ENCODE data around the gene PDZK1IP1.

The PDZK1IP1 gene

DNA sequence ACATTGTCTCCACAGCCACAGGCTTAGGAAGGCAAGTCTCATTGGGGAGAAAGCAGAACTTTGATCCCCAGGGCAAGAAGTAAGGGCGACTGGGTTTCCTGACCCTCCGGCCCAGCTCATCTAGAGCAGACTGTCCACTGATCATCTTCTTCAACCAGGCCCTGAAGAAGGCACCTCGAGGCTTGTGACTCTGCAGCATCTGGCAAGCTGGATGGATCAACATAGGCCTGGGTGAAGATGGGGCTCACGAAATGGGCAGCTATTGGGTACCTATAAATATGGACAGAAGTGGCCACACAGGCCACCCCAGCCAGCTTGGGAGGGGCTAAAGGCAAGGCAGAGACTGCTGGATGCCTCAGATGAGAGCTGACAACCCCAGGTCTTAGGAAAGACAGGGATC lies 29.2 kb upstream of the PDZK1IP1 start:
- Histone ChIP-seq H3K79me2 (no peaks in the 10 kb centered on the region), H3K27ac (no peak overlapping the region), H3K9me3 (ENCODE audit: control insufficient read depth, low read length) (no peaks in the 10 kb centered on the region), H3K4me2 (ENCODE audit: low read length) (no peak overlapping the region), H3K4me1 (no peaks in the 10 kb centered on the region), H3K27me3 (ENCODE audit: control insufficient read depth, insufficient read depth, low read length) (no peaks in the 10 kb centered on the region), H3K9ac (no peak overlapping the region), H2AFZ (no peak overlapping the region), H3K4me3 (ENCODE audit: low read depth, low read length) (no peak overlapping the region), H3K36me3 (ENCODE audit: control insufficient read depth, insufficient read depth, low read length) (no peaks in the 10 kb centered on the region)
- TF ChIP-seq, protein P1, sequence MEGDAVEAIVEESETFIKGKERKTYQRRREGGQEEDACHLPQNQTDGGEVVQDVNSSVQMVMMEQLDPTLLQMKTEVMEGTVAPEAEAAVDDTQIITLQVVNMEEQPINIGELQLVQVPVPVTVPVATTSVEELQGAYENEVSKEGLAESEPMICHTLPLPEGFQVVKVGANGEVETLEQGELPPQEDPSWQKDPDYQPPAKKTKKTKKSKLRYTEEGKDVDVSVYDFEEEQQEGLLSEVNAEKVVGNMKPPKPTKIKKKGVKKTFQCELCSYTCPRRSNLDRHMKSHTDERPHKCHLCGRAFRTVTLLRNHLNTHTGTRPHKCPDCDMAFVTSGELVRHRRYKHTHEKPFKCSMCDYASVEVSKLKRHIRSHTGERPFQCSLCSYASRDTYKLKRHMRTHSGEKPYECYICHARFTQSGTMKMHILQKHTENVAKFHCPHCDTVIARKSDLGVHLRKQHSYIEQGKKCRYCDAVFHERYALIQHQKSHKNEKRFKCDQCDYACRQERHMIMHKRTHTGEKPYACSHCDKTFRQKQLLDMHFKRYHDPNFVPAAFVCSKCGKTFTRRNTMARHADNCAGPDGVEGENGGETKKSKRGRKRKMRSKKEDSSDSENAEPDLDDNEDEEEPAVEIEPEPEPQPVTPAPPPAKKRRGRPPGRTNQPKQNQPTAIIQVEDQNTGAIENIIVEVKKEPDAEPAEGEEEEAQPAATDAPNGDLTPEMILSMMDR (IDR thresholded peaks at IDR 0.05): no peak

DNA sequence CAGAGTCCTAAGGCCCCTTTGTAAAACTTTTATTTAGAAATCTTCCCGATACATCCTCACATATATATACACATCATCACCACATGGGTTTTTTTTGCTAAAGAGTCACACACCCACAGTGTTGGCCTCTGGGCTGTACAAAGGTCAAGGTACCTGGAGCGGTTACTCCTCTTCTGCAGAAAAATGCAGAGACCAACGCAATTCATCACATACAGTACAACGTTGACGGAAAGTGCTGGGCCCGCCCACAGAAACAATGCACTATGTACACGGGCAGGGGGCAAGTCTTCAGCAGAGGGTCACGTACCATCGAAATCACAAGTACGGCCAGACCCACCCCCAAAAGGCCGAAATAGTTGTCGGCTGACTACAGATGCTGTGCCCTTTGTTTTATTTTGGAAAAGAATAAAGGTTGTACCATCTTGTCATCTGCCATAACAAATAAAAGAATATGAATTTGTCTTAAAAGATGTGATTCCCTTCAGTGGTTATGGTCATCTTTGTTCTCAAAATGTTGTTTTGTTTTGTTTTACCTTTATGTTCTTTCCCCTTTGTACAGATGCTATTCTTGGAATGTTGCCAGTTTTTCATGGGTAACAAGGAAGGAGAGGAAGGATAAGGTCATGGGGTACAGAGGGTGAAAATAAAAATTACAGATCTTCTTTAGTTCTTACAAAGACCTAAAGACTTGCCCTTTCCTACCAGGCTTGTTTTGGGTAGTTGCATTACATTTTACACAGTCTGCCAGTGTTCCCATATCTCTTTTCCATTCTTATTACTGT lies 26.6 kb upstream of the PDZK1IP1 start:
- Histone ChIP-seq H3K4me2 (ENCODE audit: low read length) (no peak overlapping the region), H3K9me3 (ENCODE audit: control insufficient read depth, low read length) (no peaks in the 10 kb centered on the region), H3K4me1 (no peaks in the 10 kb centered on the region), H3K9ac (no peak overlapping the region), H3K27me3 (ENCODE audit: control insufficient read depth, insufficient read depth, low read length) (no peaks in the 10 kb centered on the region), H3K27ac (no peak overlapping the region), H2AFZ (no peak overlapping the region), H3K79me2 (no peaks in the 10 kb centered on the region), H3K4me3 (ENCODE audit: low read depth, low read length) (no peak overlapping the region), H3K36me3 (ENCODE audit: control insufficient read depth, insufficient read depth, low read length) (no peaks in the 10 kb centered on the region)
- TF ChIP-seq, protein P1 (IDR thresholded peaks at IDR 0.05): no peak

DNA sequence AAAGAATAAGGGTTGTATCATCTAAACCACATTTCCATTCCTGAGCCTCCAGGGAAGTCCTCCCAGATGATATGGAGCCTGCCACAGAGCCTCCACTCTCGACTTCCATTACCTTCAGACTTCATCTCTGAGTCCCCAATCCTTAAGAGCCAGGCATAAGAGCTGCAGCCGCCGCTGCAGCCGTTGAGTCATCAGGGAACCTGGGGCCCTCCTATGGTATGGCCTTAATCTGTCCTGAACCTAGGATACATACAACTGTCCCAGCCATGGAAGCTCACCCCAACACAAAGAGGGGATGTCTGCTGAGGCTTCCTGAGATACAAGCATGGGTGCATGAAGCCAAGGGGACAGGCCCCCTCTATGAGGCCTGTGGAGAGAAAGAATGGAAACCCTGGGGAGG lies 25.9 kb upstream of the PDZK1IP1 start:
- H3K79me2 ChIP-seq: no peaks in the 10 kb centered on the region

DNA sequence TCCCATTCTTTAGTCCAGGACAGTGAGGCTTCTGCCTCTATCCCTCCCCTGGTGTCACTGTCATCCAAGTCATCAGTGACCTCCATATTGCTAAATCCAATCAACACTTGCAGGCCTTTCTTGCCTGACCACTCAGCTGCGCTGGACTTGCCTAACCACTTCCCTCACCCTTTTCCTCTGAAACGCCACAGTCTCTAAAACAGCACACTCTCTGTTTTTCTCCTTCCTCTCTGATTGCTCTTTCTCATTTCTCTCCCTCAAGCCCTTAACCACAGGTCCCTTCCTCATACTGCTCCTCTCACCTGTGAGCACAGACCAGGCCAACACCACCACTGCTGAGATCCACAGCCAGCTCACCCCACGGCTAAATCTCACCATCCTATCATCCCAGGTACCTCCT lies 24.7 kb upstream of the PDZK1IP1 start:
- TF ChIP-seq, protein P1 (IDR thresholded peaks at IDR 0.05): no peak
- Histone ChIP-seq H3K4me2 (ENCODE audit: low read length) (no peak overlapping the region), H3K9ac (no peak overlapping the region)

More for the DNA sequence above, 25.9 kb upstream of the PDZK1IP1 start:
- TF ChIP-seq, protein P1 (IDR thresholded peaks at IDR 0.05): no peak
- no peak overlapping the region for H3K4me3 ChIP-seq (ENCODE audit: low read depth, low read length)
- no peaks in the 10 kb centered on the region for H3K9me3 ChIP-seq (ENCODE audit: control insufficient read depth, low read length)
- no peaks in the 10 kb centered on the region for H3K4me1 ChIP-seq
- no peak overlapping the region for H2AFZ ChIP-seq
- no peak overlapping the region for H3K4me2 ChIP-seq (ENCODE audit: low read length)
- H3K36me3 ChIP-seq (ENCODE audit: control insufficient read depth, insufficient read depth, low read length): no peaks in the 10 kb centered on the region
- H3K27me3 ChIP-seq (ENCODE audit: control insufficient read depth, insufficient read depth, low read length): no peaks in the 10 kb centered on the region
- no peak overlapping the region for H3K9ac ChIP-seq
- H3K27ac ChIP-seq: no peak overlapping the region

More for the DNA sequence above, 24.7 kb upstream of the PDZK1IP1 start:
- no peaks in the 10 kb centered on the region for H3K9me3 ChIP-seq (ENCODE audit: control insufficient read depth, low read length)
- no peaks in the 10 kb centered on the region for H3K27me3 ChIP-seq (ENCODE audit: control insufficient read depth, insufficient read depth, low read length)
- H2AFZ ChIP-seq: no peak overlapping the region
- no peak overlapping the region for H3K4me3 ChIP-seq (ENCODE audit: low read depth, low read length)
- no peaks in the 10 kb centered on the region for H3K36me3 ChIP-seq (ENCODE audit: control insufficient read depth, insufficient read depth, low read length)
- H3K27ac ChIP-seq: no peak overlapping the region
- no peaks in the 10 kb centered on the region for H3K79me2 ChIP-seq
- no peaks in the 10 kb centered on the region for H3K4me1 ChIP-seq
